ENCODE results near the gene CTNNA1.
A peak's percentile ranks its signal among the peaks of the same experiment; 100 is the strongest.

CTNNA1 gene

GRCh38 chr5:138849882-138850281, 96.7 kb downstream of the CTNNA1 start:
- no peak for DNase-seq (ENCODE audit: low spot score)

GRCh38 chr5:138850865-138851435, 97.7 kb downstream of the CTNNA1 start:
- no peak for DNase-seq (ENCODE audit: low spot score)

- no peak for DNase-seq (ENCODE audit: low spot score)
Observed at GRCh38 chr5:138853132-138853531, 99.9 kb downstream of the CTNNA1 start.

DNA sequence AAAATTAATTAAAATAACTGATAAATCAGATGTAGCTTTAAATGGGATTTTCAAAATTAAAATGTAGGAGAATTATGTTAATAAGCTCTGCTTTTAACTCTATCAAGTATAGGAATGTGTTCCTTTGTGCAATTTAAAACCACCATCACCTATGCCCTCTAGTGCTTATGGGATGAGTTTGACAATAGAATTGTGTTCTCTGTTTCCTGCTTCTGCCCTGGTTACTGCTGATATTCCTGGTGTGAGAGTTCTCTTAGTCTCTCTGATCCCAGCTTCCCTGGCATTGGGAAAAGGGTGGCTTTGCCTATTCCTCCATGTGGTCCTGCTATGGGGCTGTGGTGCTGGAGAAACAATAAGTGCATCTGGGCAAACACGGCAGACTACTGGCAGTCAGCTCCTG, 113.8 kb downstream of the CTNNA1 start:
- no peak for DNase-seq (ENCODE audit: low spot score)

DNA sequence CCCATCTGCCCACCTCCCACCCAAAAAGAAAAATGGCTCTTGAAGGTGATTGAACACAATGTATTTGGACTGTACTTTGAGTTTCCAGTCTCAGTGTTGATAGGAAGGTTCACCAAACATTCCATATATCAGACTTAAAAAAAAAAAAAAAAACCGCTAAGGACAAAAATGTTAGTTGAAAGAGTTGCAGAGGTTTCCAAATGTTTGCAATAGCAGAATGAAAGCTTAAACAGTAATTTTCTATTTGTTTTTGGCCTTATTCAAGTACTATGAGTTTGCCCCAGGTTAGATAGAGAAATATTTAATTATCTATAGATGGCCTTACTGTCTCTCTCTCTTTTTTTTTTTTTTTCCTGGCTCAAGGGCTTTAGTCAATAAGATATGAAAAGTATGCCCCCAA, 115.8 kb downstream of the CTNNA1 start:
- no peak for DNase-seq (ENCODE audit: low spot score)

GRCh38 chr5:138869763-138870500, 116.7 kb downstream of the CTNNA1 start:
- DNase-seq (ENCODE audit: low spot score), result peak; percentile 53

DNA sequence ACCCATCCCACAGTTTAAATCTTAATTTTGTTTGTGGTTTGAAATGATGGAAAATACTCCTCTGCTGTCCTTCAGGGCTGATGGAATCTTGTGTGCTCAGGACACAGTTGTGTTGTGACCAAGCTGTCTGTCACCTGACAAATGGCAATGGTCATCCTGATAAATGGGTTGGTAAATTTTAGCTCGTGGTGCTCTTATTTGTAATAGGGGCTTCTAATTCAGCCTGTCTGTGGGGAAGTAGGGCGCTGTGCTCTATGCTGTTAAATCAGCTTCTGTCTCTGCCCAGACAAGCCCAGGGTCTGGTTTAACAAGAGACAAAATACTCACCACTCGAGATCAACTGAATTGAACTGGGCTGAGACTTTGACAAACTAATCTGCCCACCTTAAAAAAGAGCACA, 117.4 kb downstream of the CTNNA1 start:
- peak; percentile 70 for DNase-seq (ENCODE audit: low spot score)

DNA sequence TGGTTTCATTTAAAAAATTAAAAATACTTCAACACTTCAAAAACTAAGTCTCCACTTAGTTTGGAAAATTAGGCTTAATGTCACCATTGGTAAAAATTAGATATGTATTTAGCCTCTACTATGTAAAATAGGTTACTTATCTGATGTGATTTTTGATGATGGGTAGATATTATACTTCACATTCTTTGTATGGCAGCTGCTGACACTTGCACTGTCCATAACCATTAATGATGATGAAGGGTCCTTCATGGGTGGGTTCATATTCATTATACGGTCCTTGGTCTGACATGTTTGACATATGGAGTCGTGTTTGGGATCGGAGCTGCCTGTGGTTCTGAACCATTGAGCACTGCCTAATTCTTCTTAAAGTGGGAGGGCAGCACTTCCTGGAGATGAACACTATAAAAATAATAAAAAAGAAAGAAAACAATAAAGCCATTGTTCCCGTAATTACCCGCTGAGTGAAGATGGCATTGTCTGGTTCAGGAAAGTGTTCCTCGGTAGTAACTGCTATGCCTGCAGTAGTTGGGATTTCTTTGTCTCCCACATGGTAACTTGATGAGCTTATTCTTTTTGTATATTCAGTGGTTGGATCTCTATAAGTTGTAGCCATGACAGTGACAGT, 119.7 kb downstream of the CTNNA1 start:
- peak; percentile 64 for DNase-seq (ENCODE audit: low spot score)

- no peak for DNase-seq (ENCODE audit: low spot score)
Observed at GRCh38 chr5:138873466-138874221, 120.4 kb downstream of the CTNNA1 start.

DNA sequence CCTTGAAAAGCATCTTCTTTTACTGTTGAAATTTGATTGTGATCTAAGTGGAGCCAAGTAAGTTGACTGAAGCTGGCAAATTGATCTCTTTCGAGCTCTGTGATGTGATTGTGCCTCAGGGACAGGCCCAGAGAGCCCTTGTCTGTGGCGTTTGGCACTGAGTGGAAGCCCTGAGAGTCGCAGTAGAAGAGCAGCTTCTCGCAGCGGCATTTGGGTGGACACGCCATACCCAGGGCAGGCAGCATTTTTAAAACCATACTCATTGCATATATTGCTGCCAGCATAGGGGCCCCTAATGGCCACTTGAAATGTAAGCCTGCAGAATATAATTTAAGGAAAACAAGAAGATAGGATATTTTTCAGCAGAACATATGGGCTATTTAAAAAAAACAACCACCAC, 121.0 kb downstream of the CTNNA1 start:
- DNase-seq (ENCODE audit: low spot score), result peak; percentile 84

DNA sequence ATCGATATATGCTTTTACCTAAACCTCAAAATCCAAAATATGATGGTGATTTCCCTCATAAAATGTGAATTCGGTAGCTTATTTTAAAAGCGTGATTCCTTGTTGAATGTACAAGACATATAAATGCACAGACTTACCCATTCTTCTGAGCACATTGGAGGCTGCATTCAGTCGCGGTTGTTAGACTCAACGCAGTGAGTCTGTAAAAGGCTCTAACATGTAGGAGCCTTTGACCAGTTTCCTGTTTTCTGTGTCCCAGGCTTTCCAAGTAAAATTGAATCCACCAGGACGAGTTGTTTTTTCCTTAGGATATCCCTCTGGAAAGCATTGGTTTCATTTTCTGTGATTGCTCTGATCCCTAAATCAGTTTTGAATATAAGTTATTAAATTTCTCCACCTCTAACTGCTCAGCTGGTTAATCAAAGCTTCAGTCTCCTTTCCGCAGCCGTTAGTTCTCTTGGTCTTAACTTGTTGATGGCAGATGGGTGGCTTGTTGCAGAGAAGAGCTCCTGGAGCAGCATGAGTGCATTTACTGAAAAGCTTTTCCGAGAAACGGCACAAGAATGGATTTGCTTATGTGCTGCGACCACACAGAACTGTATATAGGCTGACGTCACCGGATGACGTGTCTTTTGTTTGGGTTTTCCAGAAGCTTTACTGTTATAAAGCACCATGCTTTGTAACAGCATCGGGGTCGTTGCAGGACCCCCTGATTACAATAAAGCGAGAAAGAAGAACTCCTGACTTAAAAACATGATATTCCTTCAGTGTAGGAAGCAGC, 121.7 kb downstream of the CTNNA1 start, which contains the start of gene LRRTM2:
LRRTM2 (minus strand) TSS at position 565 of the 781 bp plus-strand sequence; CDS start at position 141, 424 bp downstream.
- DNase-seq (ENCODE audit: low spot score), result peak; percentile 89

- no peak for DNase-seq (ENCODE audit: low spot score)
Observed at GRCh38 chr5:138875552-138875875, 122.3 kb downstream of the CTNNA1 start.

DNA sequence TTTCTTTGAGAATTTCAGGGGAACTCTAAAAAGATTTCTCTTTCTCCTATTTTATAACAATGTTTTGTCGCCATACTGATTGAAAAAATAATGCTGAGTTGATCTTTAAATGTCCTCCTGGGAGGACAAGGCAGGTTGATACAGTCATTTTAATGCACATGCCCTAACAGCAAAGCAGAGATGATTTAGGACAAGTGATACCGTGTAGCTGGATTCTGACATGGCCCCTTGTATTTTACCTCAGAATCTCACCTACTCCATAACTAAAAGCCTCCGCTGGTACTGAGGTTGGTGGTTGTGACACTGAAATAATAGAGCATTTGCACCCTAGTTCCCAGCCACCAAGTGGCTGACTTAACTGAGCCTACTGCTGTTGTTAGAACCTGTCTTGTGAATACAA, 122.7 kb downstream of the CTNNA1 start:
- peak; percentile 22 for DNase-seq (ENCODE audit: low spot score)

DNA sequence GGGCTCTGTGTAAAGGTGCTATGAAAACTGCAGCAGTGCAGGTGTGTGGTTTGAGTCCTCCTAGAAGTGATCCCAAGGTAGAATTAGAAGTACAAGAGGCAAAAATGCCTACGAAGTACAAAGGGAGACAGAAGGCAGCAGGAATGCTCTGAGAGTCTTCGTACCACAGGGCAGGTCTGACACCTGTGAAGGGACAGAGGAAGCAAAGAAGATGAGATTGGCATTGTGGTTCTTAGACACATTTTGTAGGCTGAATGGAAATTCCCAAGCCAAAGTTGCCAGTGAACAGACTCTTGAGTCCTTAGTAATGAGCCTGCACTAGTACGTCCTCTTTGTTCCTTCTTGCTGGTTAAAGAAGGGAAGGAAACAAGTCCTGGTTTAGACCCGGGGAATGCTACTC, 123.6 kb downstream of the CTNNA1 start:
- no peak for DNase-seq (ENCODE audit: low spot score)

DNA sequence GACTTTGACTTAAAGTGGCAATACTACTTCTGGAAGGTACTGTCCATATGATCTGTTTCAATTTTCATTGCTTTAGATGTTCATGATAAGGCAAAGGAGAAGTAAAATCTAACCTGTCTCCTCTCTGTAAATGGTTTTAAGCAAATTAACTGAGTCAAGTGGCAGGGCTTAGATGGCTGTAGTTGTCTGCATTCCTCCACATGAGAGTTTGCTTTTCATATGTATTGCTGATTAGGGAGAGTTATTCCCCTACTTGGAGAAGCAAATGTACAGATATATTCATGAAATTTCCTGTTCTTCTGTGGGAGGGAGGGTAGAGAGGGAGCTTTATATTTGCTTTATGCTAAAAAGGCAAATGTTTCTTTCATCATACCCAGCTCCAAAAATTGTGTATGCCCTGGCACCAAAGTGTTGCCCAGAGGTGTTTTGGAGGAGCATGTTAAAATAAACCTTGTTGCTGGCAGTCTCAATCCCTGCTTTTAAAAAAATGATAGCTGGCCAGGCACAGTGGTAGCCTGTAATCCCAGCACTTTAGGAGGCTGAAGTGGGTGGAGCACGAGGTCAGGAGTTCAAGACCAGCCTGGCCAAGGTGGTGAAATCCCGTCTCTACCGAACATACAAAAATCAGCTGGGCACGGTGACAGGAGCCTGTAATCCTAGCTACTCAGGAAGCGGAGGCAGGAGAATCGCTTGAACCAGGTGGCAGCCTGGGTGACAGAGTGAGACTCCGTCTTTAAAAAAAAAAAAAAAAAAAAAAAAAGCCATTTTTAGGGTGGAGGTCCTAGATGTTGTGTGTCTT, 125.4 kb downstream of the CTNNA1 start:
- DNase-seq (ENCODE audit: low spot score), result no peak

DNA sequence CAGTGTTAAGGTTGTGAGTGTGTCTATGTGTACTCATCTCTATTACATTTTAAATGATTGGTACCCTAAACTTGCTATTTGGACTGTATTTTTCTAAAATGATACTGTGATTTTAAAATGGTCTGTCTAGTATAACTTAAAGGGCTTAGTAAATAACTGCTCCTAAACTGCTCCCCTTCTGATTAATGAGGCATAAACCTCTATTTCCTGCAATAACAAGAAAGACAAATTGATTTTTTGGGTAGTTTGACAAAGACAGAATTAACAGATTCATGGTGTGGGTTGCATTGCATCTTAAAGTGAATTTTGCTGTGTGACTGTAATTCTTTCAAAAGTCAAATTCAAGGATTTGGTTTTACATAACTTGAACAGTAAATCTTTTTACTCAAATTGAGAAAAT, 130.0 kb downstream of the CTNNA1 start:
- DNase-seq (ENCODE audit: low spot score), result no peak

- no peak for DNase-seq (ENCODE audit: low spot score)
Observed at GRCh38 chr5:138884094-138884493, 130.9 kb downstream of the CTNNA1 start.

DNA sequence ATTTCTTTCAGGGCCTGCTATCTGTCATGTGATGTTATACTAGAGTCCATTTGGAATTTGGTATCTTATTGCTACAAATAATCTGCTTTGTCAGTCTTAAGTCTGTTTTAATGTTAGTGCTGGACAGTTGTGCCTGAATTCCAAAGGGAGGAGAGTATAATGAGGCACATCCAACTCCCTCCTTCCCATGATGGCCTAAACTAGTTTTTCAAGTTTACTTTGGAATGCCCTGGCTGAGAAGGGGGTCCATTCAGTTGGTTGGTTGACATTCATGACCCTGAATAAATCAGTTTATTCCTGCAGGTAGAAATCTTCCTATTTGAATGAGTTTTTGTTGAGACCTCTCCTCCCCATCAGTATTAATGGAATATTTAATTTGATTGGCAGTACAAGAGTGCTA, 131.3 kb downstream of the CTNNA1 start:
- no peak for DNase-seq (ENCODE audit: low spot score)

- DNase-seq (ENCODE audit: low spot score), result no peak
Observed at GRCh38 chr5:138889994-138890393, 136.8 kb downstream of the CTNNA1 start.

DNA sequence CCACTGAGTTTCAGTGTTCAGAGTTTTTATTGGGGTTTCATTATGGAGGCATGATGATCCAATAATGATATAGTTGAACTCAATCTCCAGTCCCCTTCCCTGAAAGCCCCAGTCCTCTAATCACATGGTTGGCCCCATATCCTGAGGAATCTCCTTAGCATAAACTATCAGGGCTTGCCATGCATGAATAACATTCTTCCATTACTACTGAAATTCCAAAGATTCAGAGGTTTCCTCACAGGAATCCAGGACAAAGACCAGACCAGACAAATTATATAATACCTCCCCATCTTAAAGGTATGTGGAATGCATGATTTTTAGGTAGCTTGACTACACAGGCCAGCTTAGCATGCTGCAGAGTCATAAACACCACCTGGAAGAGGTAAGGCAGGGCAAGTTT, 137.4 kb downstream of the CTNNA1 start:
- DNase-seq (ENCODE audit: low spot score), result no peak

GRCh38 chr5:138895918-138896317, 142.7 kb downstream of the CTNNA1 start:
- DNase-seq (ENCODE audit: low spot score), result no peak

Data from globus pallidus (tissue), 1 donor.